HEK293T (cell line): Measurements from ENCODE around the gene MGLL.

Source experiments
- BHLHE40 ChIP-seq: fragments of 450-650 bp; IDR thresholded peaks from 2 replicates; pipeline ENCODE4 v1.6.1; 2016; ENCODE audit warnings: mild to moderate bottlenecking, moderate library complexity, borderline replicate concordance
- CTBP1 ChIP-seq: fragments of 450-650 bp; IDR thresholded peaks from 2 replicates; pipeline ENCODE4 v1.6.1; 2016; ENCODE audit warnings: borderline replicate concordance
- ELF4 ChIP-seq: fragments of 450-650 bp; IDR thresholded peaks from 2 replicates; pipeline ENCODE4 v1.6.1; 2017; ENCODE audit warnings: antibody characterized with exemption
- FOXA1 ChIP-seq: fragments of 450-650 bp; IDR thresholded peaks from 2 replicates; pipeline ENCODE4 v1.6.1; 2016; ENCODE audit warnings: mild to moderate bottlenecking
- FOXK2 ChIP-seq: fragments of 450-650 bp; IDR thresholded peaks from 2 replicates; pipeline ENCODE4 v1.6.1; 2016; ENCODE audit warnings: mild to moderate bottlenecking
- FOXM1 ChIP-seq: fragments of 450-650 bp; IDR thresholded peaks from 2 replicates; pipeline ENCODE4 v1.6.1; 2017; ENCODE audit warnings: mild to moderate bottlenecking, borderline replicate concordance
- HDGF ChIP-seq: fragments of 450-650 bp; IDR thresholded peaks from 2 replicates; pipeline ENCODE4 v1.6.1; 2017; ENCODE audit warnings: antibody characterized with exemption, borderline replicate concordance
- LEF1 ChIP-seq: fragments of 450-650 bp; IDR thresholded peaks from 2 replicates; pipeline ENCODE4 v1.6.1; 2017; ENCODE audit warnings: mild to moderate bottlenecking, borderline replicate concordance
- NFRKB ChIP-seq: fragments of 450-650 bp; IDR thresholded peaks from 2 replicates; pipeline ENCODE4 v1.6.1; 2016; ENCODE audit warnings: mild to moderate bottlenecking, moderate library complexity
- PKNOX1 ChIP-seq: fragments of 450-650 bp; IDR thresholded peaks from 2 replicates; pipeline ENCODE4 v1.6.1; 2016
- SP1 ChIP-seq: fragments of 450-650 bp; IDR thresholded peaks from 2 replicates; pipeline ENCODE4 v1.6.1; 2017
- SUZ12 ChIP-seq: fragments of 450-650 bp; IDR thresholded peaks from 2 replicates; pipeline ENCODE4 v1.6.1; 2016; ENCODE audit warnings: mild to moderate bottlenecking
- TARDBP ChIP-seq: fragments of 450-650 bp; IDR thresholded peaks from 2 replicates; pipeline ENCODE4 v1.6.1; 2016
- ZNF384 ChIP-seq: fragments of 450-650 bp; IDR thresholded peaks from 2 replicates; pipeline ENCODE4 v1.6.1; 2016

- TF ChIP-seq SUZ12 (no peak), BHLHE40 (no peak), ELF4 (no peak), FOXK2 (no peak), LEF1 (no peak), FOXM1 (no peak), SP1 (no peak), TARDBP (no peak), FOXA1 (no peak), NFRKB (no peak), PKNOX1 (no peak), HDGF (no peak), ZNF384 (no peak), CTBP1 (no peak)
Observed at GRCh38 chr3:127674790-127675189, 147.5 kb downstream of the MGLL start.
